ENCODE results near the gene DUSP8. TPM values are rescaled to one million over a fixed set of nuclear protein-coding genes. Genes with fewer than 3 reads are reported as not detected.

The DUSP8 gene
- total and polyA plus RNA-seq, 9 of the 15 experiments (the other 6 are each of a cell fraction or from before 2014, with no cell fraction given): 0.14 to 2.0 (median 0.86) TPM; not detected in 2

GRCh38 chr11:1505480-1505879, 66.6 kb downstream of the DUSP8 start (continued):
- TF ChIP-seq RNF219 (CRISPR knock-in tag; IDR thresholded peaks at IDR 0.05) (no peak), NKRF (IDR thresholded peaks at IDR 0.05; ENCODE audit: borderline replicate concordance) (no peak), CTCFL (IDR thresholded peaks at IDR 0.05; ENCODE audit: borderline replicate concordance, insufficient read depth, low read depth, low read length, poor library complexity, severe bottlenecking) (peak; percentile 25), RERE (CRISPR knock-in tag; IDR thresholded peaks at IDR 0.05; ENCODE audit: borderline replicate concordance) (no peak), CTCF (IDR thresholded peaks at IDR 0.05 in 2 of 3, conservative IDR thresholded peaks at IDR 0.05 in 1 of 3; ENCODE audit: insufficient read depth in 2 of 3, low read depth in 1 of 3, low read length in 3 of 3) (peak; percentile 47 to 61 (median 53))
